ENCODE measurements around the gene C1orf210. TPM values are rescaled to one million over a fixed set of nuclear protein-coding genes. Genes with fewer than 3 reads are reported as not detected.

Gene C1orf210
- total RNA-seq, 1 experiment from 2014 or later, result 5.9 TPM

- Mint-ChIP-seq H3K36me3 (ENCODE audit: insufficient read depth in 1 of 3, low read depth in 3 of 3) (no peaks in the 10 kb centered on the region), H3K4me1 (peaks cover 14% of the 10 kb centered on the region in 2 experiments), H3K27ac (no peak overlapping the region), H3K27me3 (ENCODE audit: low read depth) (peaks cover 3% of the 10 kb centered on the region; the same call in 1 of the 2 replicates), H3K4me3 (no peak overlapping the region), H3K9me3 (no peaks in the 10 kb centered on the region)
- TF ChIP-seq CTCF (conservative IDR thresholded peaks at IDR 0.05), result no peak
- no peak overlapping the region for H3K14ac ChIP-seq (ENCODE audit: insufficient read depth, low read length)
- no peak overlapping the region for H2BK12ac ChIP-seq (ENCODE audit: insufficient read length, low read depth, low read length)
- H3T11ph ChIP-seq (ENCODE audit: low read length), result no peak overlapping the region
- no peak overlapping the region for H3K56ac ChIP-seq (ENCODE audit: insufficient read length, low read depth, low read length)
- no peak overlapping the region for H3K27ac ChIP-seq (ENCODE audit: insufficient read length, low read depth, low read length)
- H2AFZ ChIP-seq (ENCODE audit: low read length), result no peak overlapping the region
- no peak overlapping the region for H4K91ac ChIP-seq (ENCODE audit: insufficient read length, low read depth, low read length)
- H3K79me2 ChIP-seq (ENCODE audit: insufficient read depth, low read length), result no peaks in the 10 kb centered on the region
- H3K9ac ChIP-seq (ENCODE audit: extremely low read depth, insufficient read length, low read length), result no peak overlapping the region
- no peak overlapping the region for H3K4ac ChIP-seq (ENCODE audit: low read depth, low read length)
- no peaks in the 10 kb centered on the region for H3K4me1 ChIP-seq (ENCODE audit: insufficient read depth, low read length)
- no peak overlapping the region for H2BK120ac ChIP-seq (ENCODE audit: low read depth, low read length, poor library complexity, severe bottlenecking)
- H3K23me2 ChIP-seq (ENCODE audit: insufficient read length, low read depth, low read length, poor library complexity, severe bottlenecking), result no peaks in the 10 kb centered on the region
- no peak overlapping the region for H3K23ac ChIP-seq (ENCODE audit: insufficient read length, low read depth, low read length)
- H4K8ac ChIP-seq (replicated peaks; ENCODE audit: insufficient read length, low read depth, low read length), result no peak overlapping the region
- no peak overlapping the region for H3K4me2 ChIP-seq (ENCODE audit: insufficient read depth, insufficient read length, low read length)
- no peak overlapping the region for H2BK15ac ChIP-seq (ENCODE audit: low read depth, low read length)
- H3K27me3 ChIP-seq (ENCODE audit: insufficient read depth, low read length), result no peaks in the 10 kb centered on the region
- H4K5ac ChIP-seq (ENCODE audit: insufficient read length, low read depth, low read length), result no peak overlapping the region
- H2BK5ac ChIP-seq (ENCODE audit: insufficient read length, low read length), result no peak overlapping the region
- no peak overlapping the region for H2AK5ac ChIP-seq (ENCODE audit: insufficient read length, low read length)
- no peak for DNase-seq
- H2BK20ac ChIP-seq (ENCODE audit: low read depth, low read length, poor library complexity, severe bottlenecking), result no peak overlapping the region
- no peaks in the 10 kb centered on the region for H3K9me3 ChIP-seq (ENCODE audit: control insufficient read depth, low read depth, low read length)
- H4K20me1 ChIP-seq (ENCODE audit: control insufficient read depth, insufficient read depth, insufficient read length), result no peaks in the 10 kb centered on the region
- H3K79me1 ChIP-seq (ENCODE audit: insufficient read depth, low read depth, low read length, poor library complexity, severe bottlenecking), result no peaks in the 10 kb centered on the region
- no peak overlapping the region for H3K18ac ChIP-seq (ENCODE audit: insufficient read length, low read depth, low read length)
- WGBS (ENCODE audit: extremely low coverage, insufficient read length, low lambda C conversion rate), result no CpG with 5 or more reads among the region's 17 CpGs
Observed at GRCh38 chr1:43234267-43234666, 51.1 kb downstream of the C1orf210 start.

All from H9 (cell line).